Measurements from ENCODE around the gene OSBPL2. TPM values are rescaled to one million over a fixed set of nuclear protein-coding genes. Genes with fewer than 3 reads are reported as not detected.

Gene OSBPL2
- total RNA-seq, 4 donors from 2014 or later: 52.8 to 86.7 (median 64.2) TPM

GRCh38 chr20:62273416-62273815 lies 35.1 kb downstream of the OSBPL2 start:
- Histone ChIP-seq H3K4me3 (no peak overlapping the region), H3K27ac (no peak overlapping the region), H3K27me3 (no peaks in the 10 kb centered on the region), H3K9me3 (no peaks in the 10 kb centered on the region), H3K4me1 (no peaks in the 10 kb centered on the region), H3K36me3 (peaks cover 0 to 65% (median 0%) of the 10 kb centered on the region in 3 donors)
- TF ChIP-seq POLR2A (IDR thresholded peaks at IDR 0.05) (no peak), CTCF (IDR thresholded peaks at IDR 0.05) (no peak)
- DNase-seq: no peak

DNA sequence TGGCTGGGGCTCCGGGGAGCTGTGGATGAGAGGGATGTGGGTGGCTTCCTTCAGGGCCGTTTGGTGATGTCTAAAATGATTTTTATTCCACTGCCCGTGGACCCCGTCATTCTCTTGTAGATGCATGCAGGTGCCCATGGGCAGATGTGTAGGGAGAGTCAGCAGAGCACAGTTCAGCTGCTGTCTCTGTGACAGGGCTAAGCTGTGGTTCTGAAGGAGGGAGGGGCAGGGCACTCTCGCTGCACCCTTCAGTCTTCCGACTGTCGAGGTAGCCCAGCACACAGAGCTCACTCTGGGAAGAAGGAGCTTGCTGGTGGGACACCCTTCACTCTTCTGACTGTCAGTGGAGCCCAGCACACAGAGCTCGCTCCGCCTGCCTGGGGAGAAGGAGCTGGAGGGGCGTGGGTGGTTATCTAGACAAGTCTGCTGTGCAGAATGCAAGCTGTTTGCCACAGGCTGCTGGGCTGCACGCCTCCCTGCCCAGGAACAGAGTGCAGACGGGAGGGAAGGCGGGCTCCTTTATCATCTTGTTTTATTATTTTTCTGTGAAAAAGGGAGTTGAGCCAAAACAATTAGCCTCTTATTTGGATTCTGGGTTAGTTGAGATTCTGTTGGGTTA lies 36.1 kb downstream of the OSBPL2 start:
- DNase-seq: no peak
- TF ChIP-seq CTCF (IDR thresholded peaks at IDR 0.05): no peak
- no peak for TF ChIP-seq POLR2A (IDR thresholded peaks at IDR 0.05)
- H3K36me3 ChIP-seq: peaks cover 0 to 62% (median 0%) of the 10 kb centered on the region in 3 donors

GRCh38 chr20:62275219-62275618 lies 36.9 kb downstream of the OSBPL2 start:
- H3K36me3 ChIP-seq: peaks cover 0 to 63% (median 0%) of the 10 kb centered on the region in 3 donors
- no peak overlapping the region for H3K27ac ChIP-seq
- no peak for TF ChIP-seq CTCF (IDR thresholded peaks at IDR 0.05)
- no peak for TF ChIP-seq POLR2A (IDR thresholded peaks at IDR 0.05)
- H3K9me3 ChIP-seq: no peaks in the 10 kb centered on the region
- no peak for DNase-seq
- H3K4me3 ChIP-seq: no peak overlapping the region
- no peaks in the 10 kb centered on the region for H3K27me3 ChIP-seq
- H3K4me1 ChIP-seq: no peaks in the 10 kb centered on the region

More for the DNA sequence above, 36.1 kb downstream of the OSBPL2 start:
- Histone ChIP-seq H3K27me3 (no peaks in the 10 kb centered on the region), H3K9me3 (no peaks in the 10 kb centered on the region), H3K4me3 (no peak overlapping the region), H3K27ac (no peak overlapping the region), H3K4me1 (no peaks in the 10 kb centered on the region)

- Histone ChIP-seq H3K4me3 (no peak overlapping the region), H3K27me3 (no peaks in the 10 kb centered on the region)
- no peak for DNase-seq
These were observed 38.1 kb downstream of the OSBPL2 start for GRCh38 chr20:62276439-62276838.

GRCh38 chr20:62277253-62277652 lies 38.9 kb downstream of the OSBPL2 start:
- no peak for DNase-seq
- Histone ChIP-seq H3K4me1 (no peaks in the 10 kb centered on the region), H3K27ac (no peak overlapping the region), H3K4me3 (no peak overlapping the region), H3K36me3 (peaks cover 0 to 74% (median 0%) of the 10 kb centered on the region in 3 donors), H3K27me3 (no peaks in the 10 kb centered on the region), H3K9me3 (no peaks in the 10 kb centered on the region)
- TF ChIP-seq CTCF (IDR thresholded peaks at IDR 0.05): no peak
- no peak for TF ChIP-seq POLR2A (IDR thresholded peaks at IDR 0.05)

More at GRCh38 chr20:62276439-62276838, 38.1 kb downstream of the OSBPL2 start:
- H3K4me1 ChIP-seq: no peaks in the 10 kb centered on the region
- H3K9me3 ChIP-seq: no peaks in the 10 kb centered on the region
- H3K36me3 ChIP-seq: peaks cover 0 to 74% (median 0%) of the 10 kb centered on the region in 3 donors
- no peak overlapping the region for H3K27ac ChIP-seq
- no peak for TF ChIP-seq POLR2A (IDR thresholded peaks at IDR 0.05)

- TF ChIP-seq POLR2A (IDR thresholded peaks at IDR 0.05) (no peak), CTCF (IDR thresholded peaks at IDR 0.05) (no peak)
- no peak overlapping the region for H3K27ac ChIP-seq
- peaks cover 0 to 77% (median 0%) of the 10 kb centered on the region in 3 donors for H3K36me3 ChIP-seq
- no peaks in the 10 kb centered on the region for H3K27me3 ChIP-seq
- DNase-seq: no peak
- no peaks in the 10 kb centered on the region for H3K4me1 ChIP-seq
- H3K4me3 ChIP-seq: no peak overlapping the region
- H3K9me3 ChIP-seq: no peaks in the 10 kb centered on the region
These were observed 42.0 kb downstream of the OSBPL2 start for GRCh38 chr20:62280303-62280702.
